GM19467 (cell line): ENCODE results near the gene MARCHF10.

Experiments used
- ATAC-seq: cut with Tn5 transposase; IDR thresholded peaks from one replicate; pipeline ENCODE4 v1.9.1; 2021; ENCODE audit warnings: mild to moderate bottlenecking, moderate library complexity; ENCODE audit not compliant: unreplicated experiment

Gene MARCHF10

DNA sequence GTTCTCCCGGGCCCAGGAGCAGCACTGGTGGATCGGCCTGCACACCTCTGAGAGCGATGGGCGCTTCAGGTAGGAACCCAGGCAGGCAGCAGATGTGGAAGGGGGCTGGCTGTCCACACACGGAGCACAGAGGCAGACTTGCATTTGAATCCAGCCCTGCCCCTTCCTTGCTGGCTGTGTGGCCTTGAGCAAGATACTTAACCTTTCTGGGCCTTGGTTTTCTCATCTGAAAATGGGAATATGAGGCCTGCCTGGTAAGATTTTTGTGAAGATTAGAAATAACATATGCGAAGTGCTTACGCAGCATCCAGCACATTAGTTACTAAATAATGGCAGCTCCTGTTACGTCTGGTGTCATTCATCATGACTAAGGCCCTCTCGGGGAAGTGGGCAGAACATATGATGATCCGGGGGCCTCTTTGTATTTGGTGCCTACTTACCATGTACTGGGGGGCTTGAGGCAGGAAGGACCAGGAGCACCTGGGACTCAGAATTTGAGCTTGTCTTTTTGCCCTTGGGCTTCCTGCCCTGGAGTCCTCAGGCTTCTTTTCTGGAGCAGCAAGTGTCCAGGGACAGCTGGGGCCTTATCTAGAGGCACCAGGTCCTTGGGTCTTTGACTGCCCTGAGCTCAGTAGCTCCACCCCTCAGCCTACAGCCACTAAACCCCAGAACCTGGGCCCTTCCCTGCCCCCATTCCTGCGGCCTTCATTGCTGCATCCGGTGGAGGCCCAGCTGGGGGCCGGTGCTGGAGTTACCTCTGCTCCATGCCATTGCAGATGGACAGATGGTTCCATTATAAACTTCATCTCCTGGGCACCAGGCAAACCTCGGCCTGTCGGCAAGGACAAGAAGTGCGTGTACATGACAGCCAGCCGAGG, 126.8 kb downstream of the MARCHF10 start:
- ATAC-seq: no peak

DNA sequence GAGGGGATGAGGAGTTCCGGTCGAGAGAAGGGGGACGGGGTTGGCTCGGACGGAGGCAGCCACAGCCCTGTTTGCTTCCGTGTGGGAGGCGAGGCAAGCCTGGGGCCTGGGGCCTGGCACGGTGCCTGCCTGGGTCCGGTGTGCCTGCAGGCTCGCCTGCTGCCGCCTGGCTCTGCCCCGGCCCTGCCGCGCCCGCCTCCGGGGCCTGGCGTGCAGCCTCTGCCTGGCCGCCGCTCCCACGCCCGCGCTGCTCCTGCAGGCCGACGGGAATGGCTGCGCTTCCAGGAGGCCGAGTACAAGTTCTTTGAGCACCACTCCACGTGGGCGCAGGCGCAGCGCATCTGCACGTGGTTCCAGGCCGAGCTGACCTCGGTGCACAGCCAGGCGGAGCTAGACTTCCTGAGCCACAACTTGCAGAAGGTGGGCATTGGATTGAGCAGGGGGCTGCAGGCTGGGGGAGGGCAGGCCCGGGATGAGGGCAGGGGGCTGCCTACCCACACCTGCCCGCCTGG, 127.5 kb downstream of the MARCHF10 start:
- ATAC-seq: no peak

- no peak for ATAC-seq
Observed at GRCh38 chr17:62679866-62680377, 128.2 kb downstream of the MARCHF10 start.

- no peak for ATAC-seq
Observed at GRCh38 chr17:62678214-62678919, 129.7 kb downstream of the MARCHF10 start.

- no peak for ATAC-seq
Observed at GRCh38 chr17:62676952-62677596, 131.0 kb downstream of the MARCHF10 start.

DNA sequence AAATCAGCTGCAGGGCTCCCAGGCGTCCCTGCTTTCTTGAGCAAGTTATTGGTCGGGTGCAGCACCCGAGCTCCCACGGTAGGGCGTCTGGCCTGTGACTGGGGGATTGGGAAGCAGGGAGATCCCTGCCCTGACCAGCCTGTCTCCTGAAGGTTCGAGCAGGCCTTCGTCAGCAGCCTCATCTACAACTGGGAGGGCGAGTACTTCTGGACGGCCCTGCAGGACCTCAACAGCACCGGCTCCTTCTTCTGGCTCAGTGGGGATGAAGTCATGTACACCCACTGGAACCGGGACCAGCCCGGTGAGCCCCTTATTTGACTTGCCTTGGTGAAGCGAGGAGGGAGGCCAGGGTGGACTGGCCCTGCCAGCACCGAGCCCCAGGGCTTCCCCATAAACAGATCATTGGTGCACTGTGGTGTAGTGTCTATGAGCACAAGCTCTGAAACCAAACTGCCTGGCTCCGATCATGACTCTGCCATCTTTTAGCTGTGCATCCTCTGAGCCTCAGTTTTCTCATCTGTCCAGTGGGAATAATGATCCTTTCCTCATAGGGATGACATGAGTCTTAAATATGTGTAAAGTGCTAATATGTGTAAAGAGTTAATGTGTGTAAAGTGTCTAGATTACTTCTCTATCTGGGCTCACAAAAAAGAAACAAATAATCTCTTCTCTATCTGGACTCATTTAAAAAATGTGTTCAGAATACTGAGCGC, 131.7 kb downstream of the MARCHF10 start:
- ATAC-seq: no peak

GRCh38 chr17:62675701-62676100, 132.4 kb downstream of the MARCHF10 start:
- no peak for ATAC-seq

GRCh38 chr17:62675260-62675659, 132.9 kb downstream of the MARCHF10 start:
- no peak for ATAC-seq

DNA sequence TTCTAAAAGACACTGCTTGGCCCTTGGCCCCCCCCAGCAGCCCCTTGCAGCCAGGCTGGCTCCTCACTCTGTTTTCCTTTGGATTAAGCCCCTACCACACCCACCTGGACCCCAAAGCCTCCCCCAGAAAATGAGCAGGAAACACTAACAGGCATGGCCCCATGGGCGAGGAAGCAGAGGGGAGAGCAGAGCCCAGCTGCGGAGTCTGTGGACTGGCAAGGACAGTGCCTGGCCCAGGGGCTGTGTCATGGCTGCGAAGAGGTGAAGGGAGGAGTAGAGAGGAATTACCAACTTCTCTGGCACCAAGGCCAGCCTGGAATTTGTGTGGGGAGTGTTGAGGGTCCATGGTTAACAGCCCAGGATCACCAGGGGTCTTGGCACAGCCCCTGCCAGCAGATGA, 133.3 kb downstream of the MARCHF10 start:
- ATAC-seq: no peak

DNA sequence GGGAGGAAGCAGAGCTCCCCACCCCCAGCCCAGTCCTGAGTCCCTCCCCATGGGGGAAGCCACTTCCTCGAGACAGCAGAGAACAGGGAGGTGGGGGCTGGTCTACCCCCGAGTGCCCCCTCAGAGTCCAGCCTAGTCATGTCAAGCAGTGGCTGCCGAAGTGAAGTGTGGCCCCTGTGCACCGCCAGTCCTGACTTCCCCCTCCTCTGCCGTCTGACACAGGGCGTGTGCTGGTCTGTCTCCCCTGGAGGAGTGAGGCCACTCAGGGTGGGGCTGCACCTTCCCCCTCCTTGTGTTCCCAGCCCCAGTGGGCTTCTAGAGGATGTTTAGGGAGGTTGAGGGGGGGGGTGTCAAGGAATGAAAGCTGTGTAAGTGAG, 133.8 kb downstream of the MARCHF10 start:
- no peak for ATAC-seq

- ATAC-seq: no peak
Observed at GRCh38 chr17:62673614-62674362, 134.3 kb downstream of the MARCHF10 start.

DNA sequence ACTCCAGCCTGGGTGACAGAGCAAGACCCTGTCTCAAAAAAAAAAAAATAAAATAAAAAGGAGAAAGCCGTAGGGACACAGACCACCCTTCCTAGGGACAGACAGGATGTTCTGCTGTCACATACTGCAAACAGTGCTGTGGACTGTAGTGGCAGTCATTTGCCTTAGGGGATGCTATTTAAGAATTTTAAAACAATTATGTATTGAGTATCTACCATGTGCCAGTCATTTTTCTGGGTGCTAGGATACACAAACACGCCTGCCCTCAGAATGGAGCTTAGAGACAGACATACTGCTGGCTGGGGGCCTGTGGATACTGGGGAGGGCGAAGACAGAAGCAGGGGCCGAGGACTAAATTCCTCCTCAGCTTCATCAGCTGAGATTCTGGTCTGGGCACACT, 135.2 kb downstream of the MARCHF10 start:
- ATAC-seq: no peak

GRCh38 chr17:62671553-62671952, 136.6 kb downstream of the MARCHF10 start:
- no peak for ATAC-seq

DNA sequence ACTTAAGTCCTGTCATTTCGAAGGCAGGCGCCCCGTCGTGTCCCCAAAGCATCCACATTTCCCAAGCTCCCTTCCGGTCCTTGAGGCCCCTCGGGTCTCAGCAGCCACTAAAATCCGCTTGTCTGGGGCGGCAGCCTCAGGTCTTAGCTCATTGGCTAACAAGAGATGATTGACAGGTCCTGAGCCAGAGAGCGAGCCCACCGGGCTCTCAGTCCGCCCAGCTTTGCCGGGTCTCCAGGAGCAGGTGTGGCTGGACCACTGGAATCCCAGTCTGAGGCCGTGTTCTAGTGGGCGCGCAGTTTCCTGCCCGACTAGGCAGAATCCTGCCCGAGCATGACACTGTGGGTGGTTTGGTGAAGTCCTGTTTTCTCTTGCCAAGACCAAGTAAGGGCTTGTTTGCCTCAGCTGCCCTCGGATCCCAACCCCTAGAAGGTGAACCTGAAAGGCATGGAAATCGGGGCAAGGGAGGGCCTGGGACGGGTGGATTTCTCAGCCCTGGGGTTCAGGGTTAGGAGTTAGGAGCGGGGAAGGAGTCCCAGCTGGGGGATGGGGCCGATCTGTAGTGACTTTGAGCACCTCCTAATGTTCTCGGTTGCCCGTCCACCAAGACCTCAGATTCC, 137.8 kb downstream of the MARCHF10 start:
- no peak for ATAC-seq

- ATAC-seq: no peak
Observed at GRCh38 chr17:62668091-62668804, 139.9 kb downstream of the MARCHF10 start.

GRCh38 chr17:62666801-62667591, 141.1 kb downstream of the MARCHF10 start:
- ATAC-seq: no peak

DNA sequence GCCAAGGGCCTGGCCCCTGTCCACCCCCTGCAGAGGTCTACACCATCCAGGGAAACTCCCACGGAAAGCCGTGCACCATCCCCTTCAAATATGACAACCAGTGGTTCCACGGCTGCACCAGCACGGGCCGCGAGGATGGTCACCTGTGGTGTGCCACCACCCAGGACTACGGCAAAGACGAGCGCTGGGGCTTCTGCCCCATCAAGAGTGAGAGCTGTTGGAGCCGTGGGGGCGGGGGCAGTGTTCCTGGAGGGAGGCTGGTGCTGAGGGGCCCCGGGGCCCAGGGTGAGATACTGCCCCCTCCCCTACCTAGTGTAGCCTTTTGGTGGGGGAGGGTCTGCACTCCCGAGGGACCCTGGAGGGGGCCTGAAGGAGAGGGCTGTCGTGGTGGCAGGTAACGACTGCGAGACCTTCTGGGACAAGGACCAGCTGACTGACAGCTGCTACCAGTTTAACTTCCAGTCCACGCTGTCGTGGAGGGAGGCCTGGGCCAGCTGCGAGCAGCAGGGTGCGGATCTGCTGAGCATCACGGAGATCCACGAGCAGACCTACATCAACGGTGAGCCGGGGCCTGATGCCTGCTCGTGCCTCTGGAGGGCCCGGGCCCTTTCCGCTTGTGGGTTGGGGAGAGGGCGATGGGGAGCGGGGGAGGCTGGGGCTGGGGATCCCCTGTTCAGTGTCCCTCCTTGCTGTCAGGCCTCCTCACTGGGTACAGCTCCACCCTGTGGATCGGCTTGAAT, 141.9 kb downstream of the MARCHF10 start:
- no peak for ATAC-seq
